ENCODE measurements around the gene PI4KB. TPM values are rescaled to one million over a fixed set of nuclear protein-coding genes. Genes with fewer than 3 reads are reported as not detected.

PI4KB gene
- total and polyA plus RNA-seq, 9 of the 15 experiments (the other 6 are each of a cell fraction or from before 2014, with no cell fraction given) = 3.1 to 65.4 (median 45.1) TPM

DNA sequence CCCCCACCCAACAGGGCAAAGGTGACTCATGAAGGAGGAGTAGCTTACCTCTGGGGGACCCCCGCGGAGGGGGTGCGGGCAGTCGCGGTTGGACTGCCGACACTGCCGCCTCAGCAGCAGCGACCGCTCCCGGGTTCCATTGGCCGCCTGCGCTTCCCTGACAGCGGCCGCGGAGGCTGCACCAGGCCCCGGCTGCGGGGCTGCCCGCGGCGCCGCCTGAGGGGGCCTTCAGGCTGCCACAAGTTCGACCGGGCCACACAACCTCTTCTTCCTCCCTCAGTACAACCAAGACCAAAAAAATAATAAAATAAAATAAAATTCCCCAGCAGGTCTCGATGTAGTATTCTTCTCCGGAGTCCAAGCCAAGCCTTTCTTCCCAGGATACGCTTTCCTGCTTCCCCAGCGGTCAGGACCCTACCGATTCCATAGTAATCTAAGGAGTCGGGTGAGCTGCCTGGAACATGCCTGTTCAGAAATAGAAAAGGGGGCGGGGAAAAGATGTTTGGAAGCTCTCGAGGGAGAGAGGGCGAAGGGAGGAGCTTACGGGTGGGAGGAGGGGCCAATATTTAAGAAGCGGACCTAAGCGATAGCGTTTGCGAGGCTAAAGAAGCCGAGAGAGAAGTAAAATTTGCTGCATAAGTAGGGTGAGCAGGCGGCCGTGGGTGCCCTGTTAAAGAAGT lies at the start of gene PI4KB (continued):
- TF ChIP-seq, protein P1, sequence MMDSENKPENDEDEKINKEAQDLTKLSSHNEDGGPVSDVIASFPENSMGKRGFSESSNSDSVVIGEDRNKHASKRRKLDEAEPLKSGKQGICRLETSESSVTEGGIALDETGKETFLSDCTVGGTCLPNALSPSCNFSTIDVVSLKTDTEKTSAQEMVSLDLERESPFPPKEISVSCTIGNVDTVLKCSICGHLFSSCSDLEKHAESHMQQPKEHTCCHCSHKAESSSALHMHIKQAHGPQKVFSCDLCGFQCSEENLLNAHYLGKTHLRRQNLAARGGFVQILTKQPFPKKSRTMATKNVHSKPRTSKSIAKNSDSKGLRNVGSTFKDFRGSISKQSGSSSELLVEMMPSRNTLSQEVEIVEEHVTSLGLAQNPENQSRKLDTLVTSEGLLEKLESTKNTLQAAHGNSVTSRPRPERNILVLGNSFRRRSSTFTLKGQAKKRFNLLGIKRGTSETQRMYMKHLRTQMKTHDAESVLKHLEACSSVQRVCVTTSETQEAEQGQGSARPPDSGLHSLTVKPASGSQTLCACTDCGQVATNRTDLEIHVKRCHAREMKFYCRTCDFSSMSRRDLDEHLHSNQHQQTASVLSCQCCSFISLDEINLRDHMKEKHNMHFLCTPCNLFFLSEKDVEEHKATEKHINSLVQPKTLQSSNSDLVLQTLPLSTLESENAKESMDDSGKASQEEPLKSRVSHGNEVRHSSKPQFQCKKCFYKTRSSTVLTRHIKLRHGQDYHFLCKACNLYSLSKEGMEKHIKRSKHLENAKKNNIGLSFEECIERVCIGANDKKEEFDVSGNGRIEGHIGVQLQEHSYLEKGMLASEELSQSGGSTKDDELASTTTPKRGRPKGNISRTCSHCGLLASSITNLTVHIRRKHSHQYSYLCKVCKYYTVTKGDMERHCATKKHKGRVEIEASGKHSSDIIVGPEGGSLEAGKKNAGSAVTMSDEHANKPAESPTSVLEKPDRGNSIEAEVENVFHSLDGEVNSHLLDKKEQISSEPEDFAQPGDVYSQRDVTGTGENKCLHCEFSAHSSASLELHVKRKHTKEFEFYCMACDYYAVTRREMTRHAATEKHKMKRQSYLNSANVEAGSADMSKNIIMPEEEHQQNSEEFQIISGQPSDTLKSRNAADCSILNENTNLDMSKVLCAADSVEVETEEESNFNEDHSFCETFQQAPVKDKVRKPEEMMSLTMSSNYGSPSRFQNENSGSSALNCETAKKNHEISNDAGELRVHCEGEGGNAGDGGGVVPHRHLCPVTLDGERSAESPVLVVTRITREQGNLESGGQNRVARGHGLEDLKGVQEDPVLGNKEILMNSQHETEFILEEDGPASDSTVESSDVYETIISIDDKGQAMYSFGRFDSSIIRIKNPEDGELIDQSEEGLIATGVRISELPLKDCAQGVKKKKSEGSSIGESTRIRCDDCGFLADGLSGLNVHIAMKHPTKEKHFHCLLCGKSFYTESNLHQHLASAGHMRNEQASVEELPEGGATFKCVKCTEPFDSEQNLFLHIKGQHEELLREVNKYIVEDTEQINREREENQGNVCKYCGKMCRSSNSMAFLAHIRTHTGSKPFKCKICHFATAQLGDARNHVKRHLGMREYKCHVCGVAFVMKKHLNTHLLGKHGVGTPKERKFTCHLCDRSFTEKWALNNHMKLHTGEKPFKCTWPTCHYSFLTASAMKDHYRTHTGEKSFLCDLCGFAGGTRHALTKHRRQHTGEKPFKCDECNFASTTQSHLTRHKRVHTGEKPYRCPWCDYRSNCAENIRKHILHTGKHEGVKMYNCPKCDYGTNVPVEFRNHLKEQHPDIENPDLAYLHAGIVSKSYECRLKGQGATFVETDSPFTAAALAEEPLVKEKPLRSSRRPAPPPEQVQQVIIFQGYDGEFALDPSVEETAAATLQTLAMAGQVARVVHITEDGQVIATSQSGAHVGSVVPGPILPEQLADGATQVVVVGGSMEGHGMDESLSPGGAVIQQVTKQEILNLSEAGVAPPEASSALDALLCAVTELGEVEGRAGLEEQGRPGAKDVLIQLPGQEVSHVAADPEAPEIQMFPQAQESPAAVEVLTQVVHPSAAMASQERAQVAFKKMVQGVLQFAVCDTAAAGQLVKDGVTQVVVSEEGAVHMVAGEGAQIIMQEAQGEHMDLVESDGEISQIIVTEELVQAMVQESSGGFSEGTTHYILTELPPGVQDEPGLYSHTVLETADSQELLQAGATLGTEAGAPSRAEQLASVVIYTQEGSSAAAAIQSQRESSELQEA (IDR thresholded peaks at IDR 0.05; ENCODE audit: low read depth) = peak; percentile 88
- TF ChIP-seq ZBTB1 (CRISPR knock-in tag; IDR thresholded peaks at IDR 0.05; ENCODE audit: borderline replicate concordance, low read depth) (no peak), ZNF830 (CRISPR knock-in tag; IDR thresholded peaks at IDR 0.05) (no peak), ETV1 (tag; conservative IDR thresholded peaks at IDR 0.05; ENCODE audit: low read depth) (no peak), POU5F1 (IDR thresholded peaks at IDR 0.05; ENCODE audit: borderline replicate concordance, low read depth, low read length, partially characterized antibody) (no peak)
- TF ChIP-seq, protein P2, sequence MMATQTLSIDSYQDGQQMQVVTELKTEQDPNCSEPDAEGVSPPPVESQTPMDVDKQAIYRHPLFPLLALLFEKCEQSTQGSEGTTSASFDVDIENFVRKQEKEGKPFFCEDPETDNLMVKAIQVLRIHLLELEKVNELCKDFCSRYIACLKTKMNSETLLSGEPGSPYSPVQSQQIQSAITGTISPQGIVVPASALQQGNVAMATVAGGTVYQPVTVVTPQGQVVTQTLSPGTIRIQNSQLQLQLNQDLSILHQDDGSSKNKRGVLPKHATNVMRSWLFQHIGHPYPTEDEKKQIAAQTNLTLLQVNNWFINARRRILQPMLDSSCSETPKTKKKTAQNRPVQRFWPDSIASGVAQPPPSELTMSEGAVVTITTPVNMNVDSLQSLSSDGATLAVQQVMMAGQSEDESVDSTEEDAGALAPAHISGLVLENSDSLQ (IDR thresholded peaks at IDR 0.05) = 0 out of 2 replicates have a peak, but pooled peaks have one; percentile 10
- TF ChIP-seq, protein P3, sequence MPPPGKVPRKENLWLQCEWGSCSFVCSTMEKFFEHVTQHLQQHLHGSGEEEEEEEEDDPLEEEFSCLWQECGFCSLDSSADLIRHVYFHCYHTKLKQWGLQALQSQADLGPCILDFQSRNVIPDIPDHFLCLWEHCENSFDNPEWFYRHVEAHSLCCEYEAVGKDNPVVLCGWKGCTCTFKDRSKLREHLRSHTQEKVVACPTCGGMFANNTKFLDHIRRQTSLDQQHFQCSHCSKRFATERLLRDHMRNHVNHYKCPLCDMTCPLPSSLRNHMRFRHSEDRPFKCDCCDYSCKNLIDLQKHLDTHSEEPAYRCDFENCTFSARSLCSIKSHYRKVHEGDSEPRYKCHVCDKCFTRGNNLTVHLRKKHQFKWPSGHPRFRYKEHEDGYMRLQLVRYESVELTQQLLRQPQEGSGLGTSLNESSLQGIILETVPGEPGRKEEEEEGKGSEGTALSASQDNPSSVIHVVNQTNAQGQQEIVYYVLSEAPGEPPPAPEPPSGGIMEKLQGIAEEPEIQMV (tag; conservative IDR thresholded peaks at IDR 0.05; ENCODE audit: low read depth) = no peak
